Keratinocyte (primary cell): ENCODE measurements around the gene RGS9.

ENCODE experiments used
- CTCF ChIP-seq, 3 experiments: IDR thresholded peaks in 1 of 3; conservative IDR thresholded peaks in 1 of 3; optimal IDR thresholded peaks in 1 of 3; 2 replicates in 2 of 3; 3 replicates in 1 of 3; pipeline versions ENCODE3 to v1.5.1; 2011; ENCODE audit warnings: low read length in 3 of 3, mild to moderate bottlenecking in 3 of 3, moderate library complexity in 2 of 3, control low read depth in 1 of 3, inconsistent platforms in 1 of 3; ENCODE audit not compliant: insufficient read depth in 2 of 3; ENCODE audit errors: extremely low read depth in 1 of 3
- EZH2 ChIP-seq: IDR thresholded peaks from one replicate; pipeline ENCODE4 v1.6.1; 2012; ENCODE audit warnings: inconsistent platforms, mild to moderate bottlenecking, low read length, moderate library complexity

GRCh38 chr17:65121368-65121767, 15.8 kb upstream of the RGS9 start:
- TF ChIP-seq CTCF (optimal IDR thresholded peaks at IDR 0.05 in 1 of 3, IDR thresholded peaks at IDR 0.05 in 1 of 3, conservative IDR thresholded peaks at IDR 0.05 in 1 of 3; ENCODE audit: extremely low read depth in 1 of 3, insufficient read depth in 2 of 3, low read length in 3 of 3) (no peak), EZH2 (no peak)
